Measurements from ENCODE around the gene BEND2. TPM values are rescaled to one million over a fixed set of nuclear protein-coding genes. Genes with fewer than 3 reads are reported as not detected.
A peak's percentile ranks its signal among the peaks of the same experiment; 100 is the strongest.

Gene BEND2
- total RNA-seq, 1 donor: not detected

DNA sequence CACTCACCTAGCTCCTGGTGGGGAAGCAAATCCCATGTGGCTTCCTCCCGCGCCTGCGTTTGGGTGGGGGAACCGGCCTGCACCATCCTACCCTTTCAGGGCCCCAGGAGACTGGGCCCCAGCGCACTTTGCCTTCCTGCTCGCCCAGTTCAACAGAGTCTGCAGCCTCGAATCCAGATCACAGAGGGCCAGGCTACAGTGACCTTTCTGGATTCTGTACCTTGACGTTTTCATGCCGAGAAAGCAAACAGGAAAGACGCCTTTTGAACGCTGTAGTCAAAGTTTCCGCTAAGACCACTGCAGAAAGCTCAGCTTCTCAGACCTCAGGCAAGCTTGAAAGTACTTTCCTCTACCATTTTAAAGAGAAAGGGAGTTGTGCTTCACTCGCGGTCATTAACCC lies 7.4 kb upstream of the BEND2 start:
- TF ChIP-seq, protein P1, sequence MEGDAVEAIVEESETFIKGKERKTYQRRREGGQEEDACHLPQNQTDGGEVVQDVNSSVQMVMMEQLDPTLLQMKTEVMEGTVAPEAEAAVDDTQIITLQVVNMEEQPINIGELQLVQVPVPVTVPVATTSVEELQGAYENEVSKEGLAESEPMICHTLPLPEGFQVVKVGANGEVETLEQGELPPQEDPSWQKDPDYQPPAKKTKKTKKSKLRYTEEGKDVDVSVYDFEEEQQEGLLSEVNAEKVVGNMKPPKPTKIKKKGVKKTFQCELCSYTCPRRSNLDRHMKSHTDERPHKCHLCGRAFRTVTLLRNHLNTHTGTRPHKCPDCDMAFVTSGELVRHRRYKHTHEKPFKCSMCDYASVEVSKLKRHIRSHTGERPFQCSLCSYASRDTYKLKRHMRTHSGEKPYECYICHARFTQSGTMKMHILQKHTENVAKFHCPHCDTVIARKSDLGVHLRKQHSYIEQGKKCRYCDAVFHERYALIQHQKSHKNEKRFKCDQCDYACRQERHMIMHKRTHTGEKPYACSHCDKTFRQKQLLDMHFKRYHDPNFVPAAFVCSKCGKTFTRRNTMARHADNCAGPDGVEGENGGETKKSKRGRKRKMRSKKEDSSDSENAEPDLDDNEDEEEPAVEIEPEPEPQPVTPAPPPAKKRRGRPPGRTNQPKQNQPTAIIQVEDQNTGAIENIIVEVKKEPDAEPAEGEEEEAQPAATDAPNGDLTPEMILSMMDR (IDR thresholded peaks at IDR 0.05; ENCODE audit: extremely low read depth, low read depth, low read length): no peak
- H4K20me1 ChIP-seq (ENCODE audit: insufficient read depth, low read length): no peaks in the 10 kb centered on the region
- no peaks in the 10 kb centered on the region for H3K4me1 ChIP-seq (ENCODE audit: insufficient read depth, low read length)
- DNase-seq (ENCODE audit: insufficient read length, low spot score, missing footprints): peak; percentile 38
- H3K4me3 ChIP-seq (ENCODE audit: insufficient read depth, low read length): no peak overlapping the region
- no peak overlapping the region for H3K4me2 ChIP-seq (ENCODE audit: insufficient read depth, low read length)
- no peak overlapping the region for H2AFZ ChIP-seq (ENCODE audit: low read length)
- H3K36me3 ChIP-seq (ENCODE audit: insufficient read depth, low read length): no peaks in the 10 kb centered on the region
- no peak overlapping the region for H3K27ac ChIP-seq (ENCODE audit: low read depth, low read length)
- H3K79me2 ChIP-seq (ENCODE audit: insufficient read depth, low read length): no peaks in the 10 kb centered on the region
- H3K9me3 ChIP-seq (ENCODE audit: low read depth, low read length): no peaks in the 10 kb centered on the region
- H3K27me3 ChIP-seq (ENCODE audit: insufficient read depth, low read length): no peaks in the 10 kb centered on the region

DNA sequence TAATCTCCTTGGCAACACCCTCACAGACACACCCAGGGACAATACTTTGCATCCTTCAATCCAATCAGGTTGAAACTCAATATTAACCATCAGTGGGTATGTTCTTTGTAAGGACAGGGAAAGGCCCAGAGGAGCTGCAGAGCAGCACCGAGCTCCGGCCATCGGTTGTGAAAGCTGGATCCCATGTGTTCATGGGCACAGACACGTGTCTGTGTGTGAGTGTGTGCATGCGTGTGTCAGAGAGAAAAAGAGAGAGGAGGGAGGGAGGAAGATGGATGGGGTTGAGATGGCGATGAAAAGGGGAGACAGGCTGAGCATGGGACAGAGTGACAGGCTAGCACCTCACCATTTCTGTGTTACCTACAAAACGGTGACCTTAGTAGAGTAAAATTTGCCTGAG lies 6.8 kb upstream of the BEND2 start:
- Histone ChIP-seq H3K27ac (ENCODE audit: low read depth, low read length) (no peak overlapping the region), H2AFZ (ENCODE audit: low read length) (no peak overlapping the region), H3K27me3 (ENCODE audit: insufficient read depth, low read length) (no peaks in the 10 kb centered on the region), H3K79me2 (ENCODE audit: insufficient read depth, low read length) (no peaks in the 10 kb centered on the region), H3K9me3 (ENCODE audit: low read depth, low read length) (no peaks in the 10 kb centered on the region), H4K20me1 (ENCODE audit: insufficient read depth, low read length) (no peaks in the 10 kb centered on the region), H3K4me1 (ENCODE audit: insufficient read depth, low read length) (no peaks in the 10 kb centered on the region), H3K4me3 (ENCODE audit: insufficient read depth, low read length) (no peak overlapping the region), H3K36me3 (ENCODE audit: insufficient read depth, low read length) (no peaks in the 10 kb centered on the region), H3K4me2 (ENCODE audit: insufficient read depth, low read length) (no peak overlapping the region)
- DNase-seq (ENCODE audit: insufficient read length, low spot score, missing footprints): no peak
- TF ChIP-seq, protein P1 (IDR thresholded peaks at IDR 0.05; ENCODE audit: extremely low read depth, low read depth, low read length): no peak

DNA sequence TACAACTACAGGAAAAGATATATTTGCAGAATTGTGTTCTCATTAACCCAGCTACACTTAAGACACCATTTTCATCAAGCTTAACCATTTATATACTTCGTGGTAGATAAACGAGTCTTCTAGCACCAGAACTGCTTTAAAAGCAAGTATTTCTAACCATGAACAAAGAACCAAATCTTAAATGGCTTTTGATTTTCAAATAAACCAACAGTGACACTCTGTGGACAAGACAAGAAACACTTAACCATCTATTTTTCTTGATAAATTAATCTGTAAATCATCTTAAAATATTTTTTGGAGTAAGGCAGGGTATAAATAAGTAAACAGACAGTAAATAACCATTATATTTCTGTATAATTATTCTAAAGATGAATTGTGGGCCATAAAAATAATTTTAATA lies 10.2 kb downstream of the BEND2 start:
- Histone ChIP-seq H3K79me2 (ENCODE audit: insufficient read depth, low read length) (no peaks in the 10 kb centered on the region), H3K4me3 (ENCODE audit: insufficient read depth, low read length) (no peak overlapping the region), H3K27ac (ENCODE audit: low read depth, low read length) (no peak overlapping the region), H3K36me3 (ENCODE audit: insufficient read depth, low read length) (no peaks in the 10 kb centered on the region), H3K27me3 (ENCODE audit: insufficient read depth, low read length) (no peaks in the 10 kb centered on the region), H3K9me3 (ENCODE audit: low read depth, low read length) (no peaks in the 10 kb centered on the region), H3K4me1 (ENCODE audit: insufficient read depth, low read length) (no peaks in the 10 kb centered on the region), H2AFZ (ENCODE audit: low read length) (no peak overlapping the region), H4K20me1 (ENCODE audit: insufficient read depth, low read length) (no peaks in the 10 kb centered on the region), H3K4me2 (ENCODE audit: insufficient read depth, low read length) (no peak overlapping the region)
- TF ChIP-seq, protein P1 (IDR thresholded peaks at IDR 0.05; ENCODE audit: extremely low read depth, low read depth, low read length): peak; percentile 31
- no peak for DNase-seq (ENCODE audit: insufficient read length, low spot score, missing footprints)

DNA sequence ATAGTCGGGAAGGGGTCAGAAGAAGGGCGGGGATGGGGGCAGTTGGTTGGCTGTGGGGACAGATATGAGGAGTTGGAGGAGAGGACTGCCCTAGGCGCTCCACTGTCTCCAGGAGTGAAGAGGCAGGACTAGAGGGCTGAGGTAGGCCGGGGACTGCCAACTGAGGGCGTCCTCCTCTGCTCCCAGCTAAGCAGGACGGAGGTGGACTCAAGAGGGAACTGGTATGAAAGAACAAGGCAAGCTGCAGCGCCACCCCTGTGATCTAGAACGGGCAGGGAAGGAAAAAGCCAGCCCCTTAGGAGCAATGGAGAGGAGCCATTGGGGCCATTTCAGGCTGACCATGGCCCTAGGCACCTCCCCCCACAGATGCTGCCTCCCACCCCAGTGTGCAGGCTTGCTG lies 14.0 kb downstream of the BEND2 start:
- H3K36me3 ChIP-seq (ENCODE audit: insufficient read depth, low read length): no peaks in the 10 kb centered on the region
- no peaks in the 10 kb centered on the region for H3K9me3 ChIP-seq (ENCODE audit: low read depth, low read length)
- H3K27me3 ChIP-seq (ENCODE audit: insufficient read depth, low read length): no peaks in the 10 kb centered on the region
- H4K20me1 ChIP-seq (ENCODE audit: insufficient read depth, low read length): no peaks in the 10 kb centered on the region
- H3K4me1 ChIP-seq (ENCODE audit: insufficient read depth, low read length): no peaks in the 10 kb centered on the region
- no peak overlapping the region for H3K4me2 ChIP-seq (ENCODE audit: insufficient read depth, low read length)
- TF ChIP-seq, protein P1 (IDR thresholded peaks at IDR 0.05; ENCODE audit: extremely low read depth, low read depth, low read length): no peak
- no peaks in the 10 kb centered on the region for H3K79me2 ChIP-seq (ENCODE audit: insufficient read depth, low read length)
- H2AFZ ChIP-seq (ENCODE audit: low read length): no peak overlapping the region
- no peak for DNase-seq (ENCODE audit: insufficient read length, low spot score, missing footprints)
- no peak overlapping the region for H3K27ac ChIP-seq (ENCODE audit: low read depth, low read length)
- no peak overlapping the region for H3K4me3 ChIP-seq (ENCODE audit: insufficient read depth, low read length)
